GM12878 (cell line): ENCODE data around the gene LMTK3. TPM values are rescaled to one million over a fixed set of nuclear protein-coding genes. Genes with fewer than 3 reads are reported as not detected.
A peak's percentile ranks its signal among the peaks of the same experiment; 100 is the strongest.

Experiments used
- ATAC-seq: fragments of 200-7000 bp; cut with Tn5 transposase; 3 replicates; pipeline ENCODE4 v1.9.1; 2020; ENCODE audit warnings: mild to moderate bottlenecking, moderate library complexity
- BruUV-seq: library from RNA; stranded (reverse); fragments of 400-500 nt; replicated peaks from 2 replicates; lab custom pipeline; 2021; lab: Mats Ljungman, UMichigan
- CTCF ChIA-PET: fragments of 300-600 bp; sonication (Branson Sonifier 250); formaldehyde crosslinking; extraction: SDS; loops from one replicate; lab custom pipeline; 2021; ENCODE audit warnings: inconsistent platforms; lab: Yijun Ruan, JAX
- POLR2A ChIA-PET: fragments of 350-600 bp; formaldehyde crosslinking; extraction: SDS; loops from one replicate; lab custom pipeline; 2021; ENCODE audit warnings: inconsistent platforms; lab: Charles Lee
- RAD21 ChIA-PET: fragments of 300-600 bp; sonication (Branson Sonifier 250); formaldehyde crosslinking; loops from one replicate; lab custom pipeline; 2023; ENCODE audit warnings: antibody characterized with exemption; ENCODE audit not compliant: unreplicated experiment; lab: Charles Lee
- SMC1A ChIA-PET: fragments of 300-600 bp; sonication (Branson Sonifier 250); formaldehyde crosslinking; loops from one replicate; lab custom pipeline; 2023; ENCODE audit not compliant: unreplicated experiment, uncharacterized antibody; lab: Charles Lee
- DNase-seq: peaks from one replicate; pipeline ENCODE4 v3.0.0-alpha.2; 2011; ENCODE audit warnings: low read depth, low spot score
- FAIRE-seq: peaks from 3 replicates; lab custom pipeline; 2011; peaks lifted over from hg19 to GRCh38; lab: Jason Lieb, UNC
- H2AFZ ChIP-seq: 2 replicates; pipeline ENCODE4 v1.6.0; 2011; ENCODE audit warnings: low read depth, low read length, control low read depth; ENCODE audit not compliant: control insufficient read depth
- H3K27ac ChIP-seq: 2 replicates; pipeline ENCODE4 v1.5.1; 2011; ENCODE audit warnings: control low read depth; ENCODE audit not compliant: control insufficient read depth, insufficient read depth
- H3K27me3 ChIP-seq, 2 experiments: replicated peaks in 1 of 2; 2 replicates each; pipeline versions ENCODE4 v1.6.0 to v1.6.1; 2011; ENCODE audit warnings: low read length in 1 of 2; ENCODE audit not compliant: control insufficient read depth in 2 of 2, insufficient read depth in 2 of 2
- H3K36me3 ChIP-seq, 2 experiments: 2 replicates each; pipeline ENCODE4 v1.5.1; 2011; ENCODE audit warnings: low read length in 1 of 2; ENCODE audit not compliant: control insufficient read depth in 2 of 2, insufficient read depth in 2 of 2
- H3K4me1 ChIP-seq: 2 replicates; pipeline ENCODE4 v1.6.1; 2011; ENCODE audit warnings: mild to moderate bottlenecking, low read length, moderate library complexity, mixed read lengths; ENCODE audit not compliant: control insufficient read depth, insufficient read depth
- H3K4me2 ChIP-seq: 2 replicates; pipeline ENCODE4 v1.6.0; 2011; ENCODE audit warnings: control low read depth; ENCODE audit not compliant: control insufficient read depth, insufficient read depth
- H3K4me3 ChIP-seq: fragments of 200-600 bp; sonication (generic); 2 replicates; pipeline ENCODE4 v1.5.1; 2016
- H3K79me2 ChIP-seq: 2 replicates; pipeline ENCODE4 v1.6.0; 2011; ENCODE audit warnings: low read length; ENCODE audit not compliant: control insufficient read depth, insufficient read depth
- H3K9ac ChIP-seq: 2 replicates; pipeline ENCODE4 v1.8.0; 2011; ENCODE audit warnings: low read length, control low read depth, mixed read lengths; ENCODE audit not compliant: control insufficient read depth, insufficient read depth
- H3K9me3 ChIP-seq: replicated peaks from 3 replicates; pipeline ENCODE4 v1.5.1; 2011; ENCODE audit warnings: mild to moderate bottlenecking, low read length; ENCODE audit not compliant: control insufficient read depth, insufficient read depth
- H4K20me1 ChIP-seq: 2 replicates; pipeline ENCODE4 v1.6.0; 2011; ENCODE audit not compliant: control insufficient read depth, insufficient read depth
- BACH1 ChIP-seq: fragments of 450-650 bp; IDR thresholded peaks from 2 replicates; pipeline ENCODE4 v1.6.1; 2017; ENCODE audit warnings: mild to moderate bottlenecking, borderline replicate concordance
- BHLHE40 ChIP-seq, 2 experiments: fragments of 450-650 bp in 1 of 2; IDR thresholded peaks; 2 replicates each; pipeline ENCODE4 v1.6.1; 2011 to 2017; ENCODE audit warnings: low read depth in 2 of 2, borderline replicate concordance in 1 of 2, improper control_type of control experiment in 1 of 2, low read length in 1 of 2, mild to moderate bottlenecking in 1 of 2
- CREM ChIP-seq: IDR thresholded peaks from 2 replicates; pipeline ENCODE4 v1.6.1; 2014; ENCODE audit warnings: antibody characterized with exemption, low read depth
- CTCF ChIP-seq, 3 experiments: IDR thresholded peaks in 2 of 3; conservative IDR thresholded peaks in 1 of 3; 2 replicates each; pipeline ENCODE4 v1.5.1; 2011; ENCODE audit warnings: low read depth in 3 of 3, low read length in 3 of 3, mild to moderate bottlenecking in 3 of 3, control low read depth in 2 of 3, moderate library complexity in 2 of 3, inconsistent platforms in 1 of 3, mixed read lengths in 1 of 3; ENCODE audit not compliant: control insufficient read depth in 2 of 3, insufficient read depth in 1 of 3; ENCODE audit errors: extremely low read depth in 1 of 3
- DPF2 ChIP-seq: fragments of 450-650 bp; IDR thresholded peaks from 2 replicates; pipeline ENCODE4 v1.6.1; 2017; ENCODE audit warnings: mild to moderate bottlenecking
- GABPA ChIP-seq: IDR thresholded peaks from 2 replicates; pipeline ENCODE4 v1.6.1; 2014; ENCODE audit warnings: antibody characterized with exemption, low read depth, mild to moderate bottlenecking, inconsistent platforms
- HDAC2 ChIP-seq: fragments of 200-600 bp; sonication (generic); IDR thresholded peaks from 2 replicates; pipeline ENCODE4 v1.6.1; 2017
- KLF5 ChIP-seq: fragments of 450-650 bp; IDR thresholded peaks from 2 replicates; pipeline ENCODE4 v1.6.1; 2014; ENCODE audit warnings: mild to moderate bottlenecking; ENCODE audit not compliant: partially characterized antibody
- LARP7 ChIP-seq: fragments of 450-650 bp; IDR thresholded peaks from 2 replicates; pipeline ENCODE4 v1.6.1; 2017; ENCODE audit warnings: mild to moderate bottlenecking
- PAX5 ChIP-seq: IDR thresholded peaks from 2 replicates; pipeline ENCODE4 v1.6.1; 2011; ENCODE audit warnings: low read depth, low read length, borderline replicate concordance
- RAD21 ChIP-seq: IDR thresholded peaks from 2 replicates; pipeline ENCODE4 v1.6.1; 2011; ENCODE audit warnings: mild to moderate bottlenecking, low read depth, low read length, moderate library complexity; ENCODE audit not compliant: insufficient read depth
- SMARCA5 ChIP-seq: fragments of 450-650 bp; IDR thresholded peaks from 2 replicates; pipeline ENCODE4 v1.6.1; 2017; ENCODE audit warnings: mild to moderate bottlenecking
- SPI1 ChIP-seq: IDR thresholded peaks from 2 replicates; pipeline ENCODE4 v1.6.1; 2011; ENCODE audit warnings: low read depth, mild to moderate bottlenecking, low read length, moderate library complexity, borderline replicate concordance; ENCODE audit not compliant: insufficient read depth
- TBL1XR1 ChIP-seq: IDR thresholded peaks from 2 replicates; pipeline ENCODE4 v1.6.1; 2012; ENCODE audit warnings: low read depth, low read length, improper control_type of control experiment
- TCF3 ChIP-seq: IDR thresholded peaks from 2 replicates; pipeline ENCODE4 v1.6.1; 2012; ENCODE audit warnings: low read depth, mild to moderate bottlenecking, low read length, borderline replicate concordance; ENCODE audit not compliant: insufficient read depth
- YY1 ChIP-seq: IDR thresholded peaks from 2 replicates; pipeline ENCODE4 v1.6.1; 2011; ENCODE audit warnings: low read depth, mild to moderate bottlenecking, low read length
- ZBTB40 ChIP-seq: fragments of 450-650 bp; IDR thresholded peaks from 2 replicates; pipeline ENCODE4 v1.6.1; 2016; ENCODE audit warnings: mild to moderate bottlenecking, moderate library complexity, borderline replicate concordance
- ZNF24 ChIP-seq: fragments of 450-650 bp; IDR thresholded peaks from 2 replicates; pipeline ENCODE4 v1.6.1; 2017; ENCODE audit warnings: antibody characterized with exemption, mild to moderate bottlenecking
- WGBS: methylation state at CpG from one replicate; pipeline ENCODE4 v1.1.6; 2016; ENCODE audit warnings: low lambda C conversion rate; ENCODE audit not compliant: insufficient replicate concordance, insufficient coverage; ENCODE audit errors: missing lambda C conversion rate; 5-methylcytosine and 5-hydroxymethylcytosine counted together
- in situ Hi-C: fragments of 300-500 bp; cut with MboI; formaldehyde crosslinking; loops from 9 replicates; pipeline ENCODE4 v1.14.3; 2018; ENCODE audit warnings: mixed read lengths
- intact Hi-C: fragments of 100-400 bp; cut with micrococcal nuclease; formaldehyde crosslinking; loops from one replicate; pipeline ENCODE4 v1.14.2; 2022; ENCODE audit not compliant: unreplicated experiment
- polyA plus RNA-seq, 11 experiments: library from polyadenylated mRNA; depleted of rRNA in 4 of 11; unstranded in 6 of 11; stranded (reverse) in 5 of 11; fragments of >200 nt; fragmentation: Nextera tagmentation in 4 of 11; fragmentation: Illumina TruSeq in 1 of 11; extraction: Ambion mirVana in 4 of 11; extraction: Trizol in 1 of 11; gene quantifications; 1 replicate in 1 of 11; 2 replicates in 10 of 11; pipeline versions ENCODE4 v1.2.1 to v1.2.3, GENCODE V29; 2011 to 2016; ENCODE audit warnings: inconsistent platforms in 2 of 11, missing spikeins in 2 of 11, low read depth in 1 of 11
- total RNA-seq, 4 experiments: library from RNA; depleted of rRNA in 3 of 4; stranded (reverse); fragments of >200 nt in 3 of 4; fragmentation: Illumina TruSeq in 1 of 4; extraction: Trizol in 1 of 4; gene quantifications; 2 replicates each; pipeline versions ENCODE4 v1.2.1 to v1.2.3, GENCODE V29; 2013 to 2021

The LMTK3 gene
- total and polyA plus RNA-seq, 10 of the 15 experiments (the other 5 are each of a cell fraction or from before 2014, with no cell fraction given): under 0.01 to 0.28 (median 0.04) TPM; not detected in 3

GRCh38 chr19:48489608-48490216 lies 21.9 kb downstream of the LMTK3 start:
- peaks cover 20% of the 10 kb centered on the region for H3K4me1 ChIP-seq
- TF ChIP-seq YY1: peak; percentile 55; the same call in 1 of the 2 replicates
- TF ChIP-seq CTCF (IDR thresholded peaks at IDR 0.05 in 2 of 3, conservative IDR thresholded peaks at IDR 0.05 in 1 of 3; ENCODE audit: control insufficient read depth in 2 of 3, extremely low read depth in 1 of 3, insufficient read depth in 1 of 3, low read depth in 3 of 3, low read length in 3 of 3): peak; percentile 94 to 98 (median 94)
- peak; percentile 27; the same call in 1 of the 2 replicates for TF ChIP-seq BACH1
- TF ChIP-seq BHLHE40 (IDR thresholded peaks at IDR 0.05; ENCODE audit: borderline replicate concordance in 1 of 2, low read depth in 2 of 2, low read length in 1 of 2): peak; percentile 53 to 56; a peak in 3 of 4 replicates
- TF ChIP-seq RAD21: peak; percentile 52
- TF ChIP-seq PAX5: peak; percentile 34; the same call in 1 of the 2 replicates
- peak; percentile 75 for TF ChIP-seq SPI1
- TF ChIP-seq LARP7: peak; percentile 65; the same call in 1 of the 2 replicates
- 0 out of 2 replicates have a peak, but pooled peaks have one; percentile 46 for TF ChIP-seq DPF2
- TF ChIP-seq KLF5: no peak
- peak; percentile 84 for TF ChIP-seq SMARCA5
- TF ChIP-seq TCF3: 0 out of 2 replicates have a peak, but pooled peaks have one; percentile 74
- TF ChIP-seq TBL1XR1: no peak
- TF ChIP-seq ZBTB40: no peak
- TF ChIP-seq ZNF24: no peak
- 0 out of 2 replicates have a peak, but pooled peaks have one; percentile 11 for TF ChIP-seq CREM
- no peak for TF ChIP-seq HDAC2
- no peak for TF ChIP-seq GABPA

More at GRCh38 chr19:48489608-48490216, 21.9 kb downstream of the LMTK3 start:
- 17% methylated on average over 19 of the region's 19 CpGs for WGBS
- H4K20me1 ChIP-seq: no peaks in the 10 kb centered on the region
- no peak overlapping the region for H3K9ac ChIP-seq
- DNase-seq (no peak), ATAC-seq (peak; percentile 81), FAIRE-seq (peak; percentile 98)
- CTCF ChIA-PET: interaction anchor here (0.7 to 6.0 kb wide), 29 partner anchors 9 to 175 kb away, joined by 3 to 155 read pairs (median 4); partner anchors contain the start of genes EMP3, KCNJ14, KDELR1 and RPL18
- no peaks in the 10 kb centered on the region for H3K79me2 ChIP-seq
- intact Hi-C loops (loop anchor here (1.0 to 5.0 kb wide), 2 partner anchors 95 to 127 kb away; partner anchors contain the start of genes SYNGR4 and TMEM143), in situ Hi-C loops (no loop called here)
- peaks cover 1 to 3% of the 10 kb centered on the region in 2 experiments; a peak in 2 of 4 replicates for H3K27me3 ChIP-seq
- H2AFZ ChIP-seq: no peak overlapping the region
- POLR2A ChIA-PET: interaction anchor here (0.7 to 1.4 kb wide), 3 partner anchors 25 to 124 kb away, joined by 3 to 4 read pairs (median 3); no protein-coding TSS in a partner anchor
- RAD21 ChIA-PET: interaction anchor here (0.6 to 3.7 kb wide), 13 partner anchors 13 to 223 kb away, joined by 3 to 42 read pairs (median 3); no protein-coding TSS in a partner anchor
- H3K4me3 ChIP-seq: no peak overlapping the region
- no peak overlapping the region for H3K27ac ChIP-seq
- SMC1A ChIA-PET: interaction anchor here (0.6 to 3.1 kb wide), 10 partner anchors 14 to 168 kb away, joined by 3 to 25 read pairs (median 3); partner anchors contain the start of genes KCNJ14, KDELR1, SYNGR4 and TMEM143
- H3K36me3 ChIP-seq: no peaks in the 10 kb centered on the region
- peak overlapping the region; percentile 2; the same call in 1 of the 2 replicates for H3K4me2 ChIP-seq
- BruUV-seq: no TSS peak
- H3K9me3 ChIP-seq: no peaks in the 10 kb centered on the region
